MM.1S (cell line): Measurements from ENCODE around the gene ZBED5.
"Not testable (repeated sequence)": the region's sequence is repeated elsewhere in the genome, so short reads cannot be mapped to it uniquely, and the experiment has no call there.

Experiments
- DNase-seq: peaks from one replicate; pipeline ENCODE4 v3.0.0-alpha.2; 2015
- H2AFZ ChIP-seq: fragments of 300-600 bp; sonication (generic); 2 replicates; pipeline ENCODE4 v1.6.0; 2016; ENCODE audit warnings: antibody characterized with exemption, low read length
- H3F3A ChIP-seq: fragments of 300-600 bp; sonication (generic); 2 replicates; pipeline ENCODE4 v1.6.1; 2016; ENCODE audit warnings: mild to moderate bottlenecking, antibody characterized with exemption, low read length, moderate library complexity, mixed read lengths; ENCODE audit not compliant: insufficient read depth
- H3K27ac ChIP-seq: fragments of 300-600 bp; sonication (generic); 2 replicates; pipeline ENCODE4 v1.5.1; 2016; ENCODE audit warnings: mild to moderate bottlenecking, low read length
- H3K27me3 ChIP-seq: fragments of 300-600 bp; sonication (generic); replicated peaks from 2 replicates; pipeline ENCODE4 v1.6.0; 2016; ENCODE audit warnings: low read length; ENCODE audit not compliant: insufficient read depth
- H3K36me3 ChIP-seq: fragments of 300-600 bp; sonication (generic); replicated peaks from 2 replicates; pipeline ENCODE4 v1.6.1; 2016; ENCODE audit warnings: mild to moderate bottlenecking, low read length, mixed read lengths; ENCODE audit not compliant: insufficient read depth
- H3K4me1 ChIP-seq: fragments of 300-600 bp; sonication (generic); 2 replicates; pipeline ENCODE4 v1.6.1; 2016; ENCODE audit warnings: low read length, mixed read lengths
- H3K4me2 ChIP-seq: fragments of 300-600 bp; sonication (generic); 2 replicates; pipeline ENCODE4 v1.6.0; 2016; ENCODE audit warnings: low read depth, low read length
- H3K4me3 ChIP-seq: fragments of 300-600 bp; sonication (generic); 2 replicates; pipeline ENCODE4 v1.5.1; 2016; ENCODE audit warnings: low read length, mixed read lengths
- H3K79me2 ChIP-seq: fragments of 300-600 bp; sonication (generic); 2 replicates; pipeline ENCODE4 v1.6.1; 2016; ENCODE audit warnings: mixed run types, low read length, mixed read lengths
- H3K9ac ChIP-seq: fragments of 300-600 bp; sonication (generic); 2 replicates; pipeline ENCODE4 v1.6.1; 2016; ENCODE audit warnings: low read length, mixed read lengths
- H3K9me2 ChIP-seq: fragments of 300-600 bp; sonication (generic); replicated peaks from 2 replicates; pipeline ENCODE4 v1.6.1; 2016; ENCODE audit warnings: mild to moderate bottlenecking, low read length, mixed read lengths; ENCODE audit not compliant: insufficient read depth
- H3K9me3 ChIP-seq: fragments of 300-600 bp; sonication (generic); replicated peaks from 2 replicates; pipeline ENCODE4 v1.6.1; 2016; ENCODE audit warnings: mild to moderate bottlenecking, low read length, mixed read lengths; ENCODE audit not compliant: insufficient read depth
- H4K20me1 ChIP-seq: fragments of 300-600 bp; sonication (generic); 2 replicates; pipeline ENCODE4 v1.6.1; 2016; ENCODE audit warnings: mild to moderate bottlenecking, low read length, moderate library complexity, mixed read lengths; ENCODE audit not compliant: insufficient read depth
- CTCF ChIP-seq: fragments of 300-600 bp; sonication (generic); IDR thresholded peaks from 2 replicates; pipeline ENCODE4 v1.5.1; 2016; ENCODE audit warnings: antibody characterized with exemption, low read length, mixed read lengths
- EZH2 ChIP-seq: fragments of 300-600 bp; sonication (generic); optimal IDR thresholded peaks from 2 replicates; pipeline ENCODE3; 2017; ENCODE audit warnings: low read depth, mild to moderate bottlenecking, antibody characterized with exemption, low read length, mixed read lengths
- EZH2phosphoT487 ChIP-seq: fragments of 300-600 bp; sonication (generic); IDR thresholded peaks from 2 replicates; pipeline ENCODE4 v1.6.1; 2018; ENCODE audit warnings: antibody characterized with exemption, low read length

Gene ZBED5

GRCh38 chr11:10824888-10825287 is 33.0 kb downstream of the ZBED5 start:
- Histone ChIP-seq H3K27ac (no peak overlapping the region), H3K4me2 (no peak overlapping the region), H4K20me1 (no peaks in the 10 kb centered on the region), H3K9ac (no peak overlapping the region), H3F3A (no peaks in the 10 kb centered on the region), H3K79me2 (no peaks in the 10 kb centered on the region), H3K27me3 (no peaks in the 10 kb centered on the region), H3K9me3 (no peaks in the 10 kb centered on the region), H3K36me3 (no peaks in the 10 kb centered on the region), H3K4me1 (no peaks in the 10 kb centered on the region), H3K9me2 (no peaks in the 10 kb centered on the region), H3K4me3 (no peak overlapping the region), H2AFZ (no peak overlapping the region)
- TF ChIP-seq CTCF (no peak), EZH2phosphoT487 (no peak), EZH2 (no peak)
- DNase-seq: no peak

- no peak overlapping the region for H3K27ac ChIP-seq
- no peaks in the 10 kb centered on the region for H3K9me2 ChIP-seq
- no peaks in the 10 kb centered on the region for H3K27me3 ChIP-seq
- H3K79me2 ChIP-seq: no peaks in the 10 kb centered on the region
- no peak overlapping the region for H2AFZ ChIP-seq
- no peaks in the 10 kb centered on the region for H4K20me1 ChIP-seq
- TF ChIP-seq EZH2phosphoT487: no peak
- TF ChIP-seq EZH2: no peak
- TF ChIP-seq CTCF: no peak
- no peak overlapping the region for H3K4me2 ChIP-seq
- H3K4me1 ChIP-seq: no peaks in the 10 kb centered on the region
- no peak overlapping the region for H3K4me3 ChIP-seq
- no peak overlapping the region for H3K9ac ChIP-seq
- no peaks in the 10 kb centered on the region for H3F3A ChIP-seq
- DNase-seq: no peak
- H3K9me3 ChIP-seq: no peaks in the 10 kb centered on the region
- H3K36me3 ChIP-seq: no peaks in the 10 kb centered on the region
These were observed 34.7 kb downstream of the ZBED5 start for GRCh38 chr11:10823152-10823579.

GRCh38 chr11:10822491-10822890 is 35.4 kb downstream of the ZBED5 start:
- not testable (repeated sequence) for H4K20me1 ChIP-seq, H3K4me1 ChIP-seq, H3K9me3 ChIP-seq, DNase-seq, H3F3A ChIP-seq, H3K9me2 ChIP-seq, H3K36me3 ChIP-seq, H2AFZ ChIP-seq, H3K4me2 ChIP-seq, H3K27me3 ChIP-seq, H3K9ac ChIP-seq, H3K79me2 ChIP-seq, H3K27ac ChIP-seq, H3K4me3 ChIP-seq

GRCh38 chr11:10818594-10818993 is 39.3 kb downstream of the ZBED5 start:
- Histone ChIP-seq H3K4me1 (no peaks in the 10 kb centered on the region), H3K27ac (no peak overlapping the region), H3K4me2 (no peak overlapping the region), H3F3A (no peaks in the 10 kb centered on the region), H3K4me3 (no peak overlapping the region), H3K9me3 (no peaks in the 10 kb centered on the region), H3K79me2 (no peaks in the 10 kb centered on the region), H3K27me3 (no peaks in the 10 kb centered on the region), H3K9me2 (no peaks in the 10 kb centered on the region), H3K36me3 (no peaks in the 10 kb centered on the region), H3K9ac (no peak overlapping the region), H4K20me1 (no peaks in the 10 kb centered on the region), H2AFZ (no peak overlapping the region)
- DNase-seq: no peak
- TF ChIP-seq EZH2phosphoT487 (no peak), CTCF (no peak), EZH2 (no peak)
